MCF 10A (cell line): ENCODE results near the gene FBXL15. TPM values are rescaled to one million over a fixed set of nuclear protein-coding genes. Genes with fewer than 3 reads are reported as not detected.

Experiments
- BruUV-seq: library from RNA; stranded (reverse); fragments of 400-500 nt; replicated peaks from 2 replicates; lab custom pipeline; 2021; lab: Mats Ljungman, UMichigan
- CTCF ChIA-PET: fragments of 300-600 bp; sonication (Branson Sonifier 250); formaldehyde crosslinking; extraction: SDS; loops from one replicate; lab custom pipeline; 2021; ENCODE audit warnings: antibody characterized with exemption, inconsistent platforms; lab: Yijun Ruan, JAX
- POLR2A ChIA-PET: fragments of 300-600, 350-650 bp; sonication (Branson Sonifier 250); formaldehyde crosslinking; extraction: SDS; loops from one replicate; lab custom pipeline; 2020; ENCODE audit warnings: antibody characterized with exemption, inconsistent platforms; lab: Yijun Ruan, JAX
- DNase-seq: peaks from one replicate; pipeline ENCODE4 v3.0.0-alpha.2; 2018; ENCODE audit not compliant: unreplicated experiment
- H3K27ac Mint-ChIP-seq: one replicate; pipeline ENCODE4 v1.8.0; 2022; ENCODE audit warnings: mild to moderate bottlenecking, low read depth, mixed read lengths; ENCODE audit not compliant: unreplicated experiment
- H3K27me3 Mint-ChIP-seq: one replicate; pipeline ENCODE4 v1.8.0; 2022; ENCODE audit warnings: mixed read lengths; ENCODE audit not compliant: insufficient read depth, unreplicated experiment
- H3K36me3 Mint-ChIP-seq: one replicate; pipeline ENCODE4 v1.8.0; 2022; ENCODE audit warnings: mild to moderate bottlenecking, moderate library complexity, mixed read lengths; ENCODE audit not compliant: insufficient read depth, unreplicated experiment
- H3K4me1 Mint-ChIP-seq: one replicate; pipeline ENCODE4 v1.8.0; 2022; ENCODE audit warnings: mixed read lengths; ENCODE audit not compliant: insufficient read depth, unreplicated experiment
- H3K4me3 Mint-ChIP-seq: one replicate; pipeline ENCODE4 v1.8.0; 2022; ENCODE audit warnings: mild to moderate bottlenecking, moderate library complexity, mixed read lengths; ENCODE audit not compliant: unreplicated experiment
- H3K9me3 Mint-ChIP-seq: one replicate; pipeline ENCODE4 v1.8.0; 2022; ENCODE audit warnings: mixed read lengths; ENCODE audit not compliant: unreplicated experiment
- CTCF ChIP-seq: fragments of 200-600 bp; IDR thresholded peaks from one replicate; pipeline ENCODE4 v1.8.0; 2022; ENCODE audit warnings: antibody characterized with exemption, mild to moderate bottlenecking; ENCODE audit not compliant: unreplicated experiment
- intact Hi-C: fragments of 100-400 bp; cut with micrococcal nuclease; formaldehyde crosslinking; loops from 2 replicates; pipeline ENCODE4 v1.14.1; 2022
- total RNA-seq: library from RNA; stranded (reverse); gene quantifications from 2 replicates; pipeline ENCODE4 v1.2.3, GENCODE V29; 2022

Gene FBXL15
- total RNA-seq, 1 experiment from 2014 or later, result 11.3 TPM

- TSS peak; percentile 23 for BruUV-seq
These were observed 25.7 kb upstream of the FBXL15 start for GRCh38 chr10:102394801-102395399.

GRCh38 chr10:102395400-102396316 is 25.0 kb upstream of the FBXL15 start, which contains the start of gene NFKB2:
Gene NFKB2, plus strand, starts transcription at chr10:102395705. Its CDS starts 255 bp downstream, at chr10:102395960.
- no peaks in the 10 kb centered on the region for H3K27me3 Mint-ChIP-seq
- BruUV-seq, result TSS peak; percentile 46
- H3K36me3 Mint-ChIP-seq, result peaks cover 39% of the 10 kb centered on the region
- intact Hi-C loops, result loop anchor here (2.0 kb wide), 2 partner anchors 25 to 187 kb away; partner anchors contain the start of gene FBXL15
- peaks cover 7% of the 10 kb centered on the region for H3K4me1 Mint-ChIP-seq
- peak within 1 kb of the TSS; percentile 92 for H3K4me3 Mint-ChIP-seq
- CTCF ChIA-PET, result interaction anchor here (0.6 to 10.5 kb wide), 8 partner anchors 15 to 1871 kb away, joined by 3 to 137 read pairs (median 4); partner anchors contain the start of genes FBXL15 and NOLC1
- no peaks in the 10 kb centered on the region for H3K9me3 Mint-ChIP-seq
- DNase-seq, result peak; percentile 90
- no peak for TF ChIP-seq CTCF
- H3K27ac Mint-ChIP-seq, result peak within 1 kb of the TSS; percentile 99
- POLR2A ChIA-PET, result interaction anchor here (0.6 to 5.4 kb wide), 30 partner anchors 8 to 330 kb away, joined by 3 to 96 read pairs (median 5); partner anchors contain the start of genes ACTR1A, ARL3, C10orf95 and CUEDC2

More at GRCh38 chr10:102394801-102395399, 25.7 kb upstream of the FBXL15 start:
- no peak for TF ChIP-seq CTCF
- Mint-ChIP-seq H3K4me1 (peaks cover 7% of the 10 kb centered on the region), H3K27ac (peak overlapping the region; percentile 99), H3K36me3 (peaks cover 31% of the 10 kb centered on the region), H3K4me3 (peak overlapping the region; percentile 92), H3K9me3 (no peaks in the 10 kb centered on the region), H3K27me3 (no peaks in the 10 kb centered on the region)
- intact Hi-C loops, result loop anchor here (1.0 to 2.0 kb wide), 3 partner anchors 26 to 188 kb away; partner anchors contain the start of gene FBXL15
- POLR2A ChIA-PET, result interaction anchor here (0.7 to 5.4 kb wide), 21 partner anchors 9 to 329 kb away, joined by 3 to 96 read pairs (median 6); partner anchors contain the start of genes ACTR1A, ARL3, C10orf95 and CUEDC2
- DNase-seq, result peak; percentile 62
- CTCF ChIA-PET, result interaction anchor here (0.6 to 10.5 kb wide), 10 partner anchors 13 to 1870 kb away, joined by 3 to 137 read pairs (median 7); partner anchors contain the start of genes ELOVL3, FBXL15 and NOLC1

GRCh38 chr10:102396317-102396650 is 24.4 kb upstream of the FBXL15 start:
- Mint-ChIP-seq H3K27ac (peak overlapping the region; percentile 99), H3K36me3 (peaks cover 42% of the 10 kb centered on the region), H3K27me3 (no peaks in the 10 kb centered on the region), H3K4me1 (peaks cover 10% of the 10 kb centered on the region), H3K4me3 (peak overlapping the region; percentile 92), H3K9me3 (no peaks in the 10 kb centered on the region)
- ChIA-PET POLR2A (interaction anchor here (0.6 to 5.4 kb wide), 13 partner anchors 11 to 268 kb away, joined by 3 to 96 read pairs (median 7); partner anchors contain the start of genes ACTR1A, CUEDC2, FBXL15 and GBF1), CTCF (interaction anchor here (0.7 to 10.5 kb wide), 3 partner anchors 27 to 163 kb away, joined by 3 to 137 read pairs (median 4); partner anchors contain the start of gene FBXL15)
- no TSS peak for BruUV-seq
- intact Hi-C loops, result no loop called here
- TF ChIP-seq CTCF, result no peak
- DNase-seq, result no peak
